Large intestine (tissue), 3 donors: ENCODE data around the gene HTR3C. TPM values are rescaled to one million over a fixed set of nuclear protein-coding genes. Genes with fewer than 3 reads are reported as not detected.

ENCODE experiments used
- DNase-seq, 2 donors: peaks; one replicate each; pipeline versions ENCODE4 v3.0.0 to v3.0.0-alpha.2; 2013
- H3K27ac ChIP-seq: one replicate; pipeline ENCODE4 v1.5.1; 2013; ENCODE audit warnings: low read length
- H3K27me3 ChIP-seq: 2 replicates; pipeline ENCODE4 v1.6.1; 2013; ENCODE audit warnings: low read length; ENCODE audit not compliant: control insufficient read depth, insufficient read depth
- H3K36me3 ChIP-seq: 2 replicates; pipeline ENCODE4 v1.6.1; 2013; ENCODE audit warnings: low read length; ENCODE audit not compliant: control insufficient read depth, insufficient read depth
- H3K4me1 ChIP-seq: one replicate; pipeline ENCODE4 v1.6.1; 2013; ENCODE audit warnings: low read length; ENCODE audit not compliant: control insufficient read depth, insufficient read depth
- H3K4me3 ChIP-seq: one replicate; pipeline ENCODE4 v1.5.1; 2013; ENCODE audit warnings: low read length
- H3K9me3 ChIP-seq: one replicate; pipeline ENCODE4 v1.6.1; 2013; ENCODE audit warnings: mild to moderate bottlenecking, low read depth, low read length, moderate library complexity; ENCODE audit not compliant: control insufficient read depth
- WGBS: methylation state at CpG from one replicate; pipeline ENCODE4 v1.1.5; 2013; ENCODE audit warnings: low lambda C conversion rate; ENCODE audit not compliant: insufficient coverage; 5-methylcytosine and 5-hydroxymethylcytosine counted together
- polyA plus RNA-seq: library from polyadenylated mRNA; unstranded; fragments of 120-200 nt; gene quantifications from one replicate; pipeline ENCODE4 v1.2.1, GENCODE V29; 2013

The HTR3C gene
- polyA plus RNA-seq, 1 donor: not detected

DNA sequence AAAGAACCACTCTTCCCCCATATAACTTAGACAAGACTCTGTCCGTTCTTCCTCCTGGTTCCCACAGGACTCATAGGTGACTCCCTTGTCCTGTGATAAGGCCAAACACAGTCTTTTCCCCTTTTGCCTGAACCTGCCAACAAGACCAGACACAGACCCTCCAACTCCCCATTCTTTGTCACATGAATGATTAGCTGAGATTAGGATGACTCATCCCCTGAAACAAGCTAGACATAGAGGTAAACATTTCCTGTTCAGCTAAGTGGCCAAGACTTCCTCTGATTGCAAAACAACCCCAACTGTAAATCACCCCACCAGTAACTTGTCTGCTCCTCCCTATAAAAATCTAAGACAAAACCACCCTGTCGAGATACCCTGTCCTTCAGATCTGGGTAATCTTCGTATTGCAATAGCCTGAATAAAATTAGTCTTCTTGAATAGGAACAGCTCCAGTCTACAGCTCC is 32.6 kb downstream of the HTR3C start:
- Histone ChIP-seq H3K4me3 (no peak overlapping the region), H3K4me1 (no peaks in the 10 kb centered on the region), H3K27me3 (no peaks in the 10 kb centered on the region), H3K9me3 (peaks cover 3% of the 10 kb centered on the region), H3K27ac (no peak overlapping the region), H3K36me3 (no peaks in the 10 kb centered on the region)
- WGBS: no CpG with 5 or more reads among the region's 3 CpGs
- DNase-seq: no peak

- H3K27me3 ChIP-seq: no peaks in the 10 kb centered on the region
- no peak for DNase-seq
- no peak overlapping the region for H3K27ac ChIP-seq
- H3K4me1 ChIP-seq: no peaks in the 10 kb centered on the region
- no CpG with 5 or more reads among the region's 3 CpGs for WGBS
- H3K9me3 ChIP-seq: no peaks in the 10 kb centered on the region
- H3K4me3 ChIP-seq: no peak overlapping the region
- H3K36me3 ChIP-seq: no peaks in the 10 kb centered on the region
These were observed 39.4 kb downstream of the HTR3C start for GRCh38 chr3:184092199-184092598.

DNA sequence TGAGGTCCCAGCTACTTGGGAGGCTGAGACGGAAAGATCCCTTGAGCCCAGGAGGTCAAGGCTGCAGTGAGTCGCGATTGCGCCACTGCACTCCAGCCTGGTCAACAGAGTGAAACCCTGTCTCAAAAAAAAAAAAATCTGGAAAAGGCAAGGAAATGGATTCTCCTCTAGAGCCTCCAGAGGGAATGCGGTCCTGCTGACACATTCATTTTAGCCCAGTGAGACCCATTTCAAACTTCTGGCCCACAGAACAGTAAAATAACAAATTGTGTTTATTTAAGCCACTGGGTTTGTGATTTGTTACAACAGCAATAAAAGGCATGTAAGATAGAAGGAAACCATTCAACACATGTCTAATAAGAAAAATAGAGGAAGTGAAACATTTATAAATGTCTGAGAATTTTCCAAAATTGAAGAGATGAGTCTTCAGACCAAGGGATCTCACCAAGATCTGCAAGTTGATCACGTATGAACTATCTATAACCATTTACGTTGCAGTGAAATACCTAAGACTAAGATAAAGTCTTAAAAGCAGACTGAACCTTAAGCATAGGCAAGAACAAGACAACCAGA is 44.0 kb downstream of the HTR3C start, which contains the start of gene HTR3E:
HTR3E (plus strand) TSS at position 254 of the 573 bp plus-strand sequence. CDS start 466 bp downstream, outside the sequence.
- DNase-seq: no peak
- Histone ChIP-seq H3K4me3 (no peak within 1 kb of the TSS), H3K9me3 (no peaks in the 10 kb centered on the region), H3K27ac (no peak within 1 kb of the TSS), H3K36me3 (no peaks in the 10 kb centered on the region), H3K27me3 (peaks cover 3% of the 10 kb centered on the region), H3K4me1 (no peaks in the 10 kb centered on the region)
- WGBS: no CpG with 5 or more reads among the region's 7 CpGs

- Histone ChIP-seq H3K9me3 (no peaks in the 10 kb centered on the region), H3K4me3 (no peak overlapping the region), H3K27ac (no peak overlapping the region), H3K36me3 (no peaks in the 10 kb centered on the region), H3K4me1 (no peaks in the 10 kb centered on the region), H3K27me3 (peaks cover 3% of the 10 kb centered on the region)
- 94% methylated on average over 3 of the region's 6 CpGs for WGBS
- no peak for DNase-seq
These were observed 44.7 kb downstream of the HTR3C start for GRCh38 chr3:184097556-184097955.

GRCh38 chr3:184099806-184100686 is 47.2 kb downstream of the HTR3C start:
- Histone ChIP-seq H3K4me3 (no peak overlapping the region), H3K27ac (no peak overlapping the region), H3K36me3 (no peaks in the 10 kb centered on the region), H3K4me1 (no peaks in the 10 kb centered on the region), H3K27me3 (peaks cover 3% of the 10 kb centered on the region), H3K9me3 (no peaks in the 10 kb centered on the region)
- peak in 1 of 2 donors; percentile 3 for DNase-seq
- 52% methylated on average over 4 of the region's 24 CpGs for WGBS

Other genes starting within 250 kb of the HTR3C start
- gene MAP6D1, start 227.5 kb upstream of the HTR3C start, polyA plus RNA-seq: 1.5 TPM
- 42.1 TPM for gene PARL, start 168.2 kb upstream of the HTR3C start, polyA plus RNA-seq
- 23.3 TPM for gene ABCC5, start 35.2 kb upstream of the HTR3C start, polyA plus RNA-seq
- not detected for gene HTR3D, start 21.3 kb upstream of the HTR3C start, polyA plus RNA-seq
- 0.03 TPM for gene HTR3E, start 44.0 kb downstream of the HTR3C start, polyA plus RNA-seq
- 46.5 TPM for gene EIF2B5, start 82.3 kb downstream of the HTR3C start, polyA plus RNA-seq
- 81.0 TPM for gene DVL3, start 102.3 kb downstream of the HTR3C start, polyA plus RNA-seq
- gene AP2M1, start 121.8 kb downstream of the HTR3C start, polyA plus RNA-seq: 286 TPM
- 72.3 TPM for gene ABCF3, start 133.2 kb downstream of the HTR3C start, polyA plus RNA-seq
- 18.6 TPM for gene VWA5B2, start 176.5 kb downstream of the HTR3C start, polyA plus RNA-seq
- 74.6 TPM for gene ALG3, start 195.9 kb downstream of the HTR3C start, polyA plus RNA-seq
- 5.3 TPM for gene EEF1AKMT4, start 196.6 kb downstream of the HTR3C start, polyA plus RNA-seq
- 0.72 TPM for gene CAMK2N2, start 208.5 kb downstream of the HTR3C start, polyA plus RNA-seq
- 1.4 TPM for gene ECE2, start 223.0 kb downstream of the HTR3C start, polyA plus RNA-seq
- 148 TPM for gene PSMD2, start 246.2 kb downstream of the HTR3C start, polyA plus RNA-seq